Osteoblast (primary cell): ENCODE data around the gene ARHGEF16. TPM values are rescaled to one million over a fixed set of nuclear protein-coding genes. Genes with fewer than 3 reads are reported as not detected.

ENCODE experiments used
- DNase-seq: peaks from one replicate; pipeline ENCODE4 v3.0.0; 2011; ENCODE audit warnings: low spot score, mixed read lengths; ENCODE audit not compliant: insufficient read length; ENCODE audit errors: missing footprints
- H2AFZ ChIP-seq: 2 replicates; pipeline ENCODE4 v1.6.0; 2011; ENCODE audit warnings: mild to moderate bottlenecking, low read length
- H3K27ac ChIP-seq: 2 replicates; pipeline ENCODE4 v1.5.1; 2011; ENCODE audit warnings: mild to moderate bottlenecking, low read depth, low read length, moderate library complexity
- H3K27me3 ChIP-seq: 2 replicates; pipeline ENCODE4 v1.6.0; 2012; ENCODE audit warnings: mild to moderate bottlenecking, control low read depth, inconsistent platforms, low read length, moderate library complexity; ENCODE audit not compliant: insufficient read depth
- H3K36me3 ChIP-seq: 2 replicates; pipeline ENCODE4 v1.5.1; 2011; ENCODE audit warnings: mild to moderate bottlenecking, low read length, control low read depth, moderate library complexity; ENCODE audit not compliant: insufficient read depth
- H3K4me1 ChIP-seq: 2 replicates; pipeline ENCODE4 v1.5.1; 2011; ENCODE audit warnings: mild to moderate bottlenecking, low read length, control low read depth, moderate library complexity; ENCODE audit not compliant: insufficient read depth
- H3K4me2 ChIP-seq: 2 replicates; pipeline ENCODE4 v1.6.0; 2011; ENCODE audit warnings: mild to moderate bottlenecking, low read length; ENCODE audit not compliant: insufficient read depth
- H3K4me3 ChIP-seq: fragments of 200-600 bp; sonication (generic); 3 replicates; pipeline ENCODE4 v1.5.1; 2012; ENCODE audit warnings: mild to moderate bottlenecking, low read length, inconsistent platforms; ENCODE audit not compliant: insufficient read depth
- H3K79me2 ChIP-seq: 2 replicates; pipeline ENCODE4 v1.6.0; 2012; ENCODE audit warnings: mild to moderate bottlenecking, low read length, control low read depth, inconsistent platforms; ENCODE audit not compliant: insufficient read depth
- H3K9me3 ChIP-seq: 2 replicates; pipeline ENCODE4 v1.5.1; 2011; ENCODE audit warnings: low read depth, low read length, control low read depth
- H4K20me1 ChIP-seq: 2 replicates; pipeline ENCODE4 v1.6.0; 2012; ENCODE audit warnings: mild to moderate bottlenecking, low read length, control low read depth; ENCODE audit not compliant: insufficient read depth
- CTCF ChIP-seq: IDR thresholded peaks from 2 replicates; pipeline ENCODE4 v1.5.1; 2011; ENCODE audit warnings: mild to moderate bottlenecking, low read depth, low read length, moderate library complexity; ENCODE audit errors: extremely low read depth
- total RNA-seq: library from RNA; depleted of rRNA; stranded (reverse); fragments of >200 nt; gene quantifications from 2 replicates; pipeline ENCODE4 v1.2.3, GENCODE V29; 2012

ARHGEF16 gene
- total RNA-seq, 1 donor = not detected

- H3K79me2 ChIP-seq = no peaks in the 10 kb centered on the region
- H3K4me2 ChIP-seq = no peak overlapping the region
- H4K20me1 ChIP-seq = peaks cover 4% of the 10 kb centered on the region
- H3K4me3 ChIP-seq = no peak overlapping the region
- no peak for DNase-seq
- no peak for TF ChIP-seq CTCF
- no peaks in the 10 kb centered on the region for H3K9me3 ChIP-seq
- peaks cover 16% of the 10 kb centered on the region for H3K27me3 ChIP-seq
- no peak overlapping the region for H3K27ac ChIP-seq
- no peaks in the 10 kb centered on the region for H3K4me1 ChIP-seq
- H2AFZ ChIP-seq = no peak overlapping the region
- no peaks in the 10 kb centered on the region for H3K36me3 ChIP-seq
These were observed 2.2 kb upstream of the ARHGEF16 start for GRCh38 chr1:3451994-3452865.

GRCh38 chr1:3452866-3453175, 1.6 kb upstream of the ARHGEF16 start:
- Histone ChIP-seq H3K4me2 (no peak overlapping the region), H3K79me2 (no peaks in the 10 kb centered on the region), H3K27ac (no peak overlapping the region), H3K27me3 (peaks cover 16% of the 10 kb centered on the region), H4K20me1 (peaks cover 4% of the 10 kb centered on the region), H3K9me3 (no peaks in the 10 kb centered on the region), H3K36me3 (no peaks in the 10 kb centered on the region), H2AFZ (no peak overlapping the region), H3K4me1 (no peaks in the 10 kb centered on the region), H3K4me3 (no peak overlapping the region)
- DNase-seq = no peak
- TF ChIP-seq CTCF = no peak

GRCh38 chr1:3453203-3453761, 1.2 kb upstream of the ARHGEF16 start:
- peaks cover 16% of the 10 kb centered on the region for H3K27me3 ChIP-seq
- H3K27ac ChIP-seq = no peak overlapping the region
- H3K9me3 ChIP-seq = no peaks in the 10 kb centered on the region
- H3K36me3 ChIP-seq = no peaks in the 10 kb centered on the region
- DNase-seq = peak; percentile 99
- H3K4me2 ChIP-seq = no peak overlapping the region
- TF ChIP-seq CTCF = peak; percentile 88
- H3K79me2 ChIP-seq = no peaks in the 10 kb centered on the region
- no peak overlapping the region for H3K4me3 ChIP-seq
- H3K4me1 ChIP-seq = no peaks in the 10 kb centered on the region
- no peak overlapping the region for H2AFZ ChIP-seq
- peaks cover 4% of the 10 kb centered on the region for H4K20me1 ChIP-seq

GRCh38 chr1:3454811-3455618, 550 bp downstream of the ARHGEF16 start:
- Histone ChIP-seq H4K20me1 (peaks cover 4% of the 10 kb centered on the region), H3K4me1 (no peaks in the 10 kb centered on the region), H3K4me2 (no peak overlapping the region), H3K79me2 (no peaks in the 10 kb centered on the region), H3K27ac (no peak overlapping the region), H3K4me3 (peak overlapping the region; percentile 37), H3K9me3 (no peaks in the 10 kb centered on the region), H3K27me3 (peaks cover 10% of the 10 kb centered on the region), H3K36me3 (no peaks in the 10 kb centered on the region), H2AFZ (no peak overlapping the region)
- no peak for TF ChIP-seq CTCF
- peak; percentile 77 for DNase-seq
